ENCODE data around the gene KLRG1.

KLRG1 gene

DNA sequence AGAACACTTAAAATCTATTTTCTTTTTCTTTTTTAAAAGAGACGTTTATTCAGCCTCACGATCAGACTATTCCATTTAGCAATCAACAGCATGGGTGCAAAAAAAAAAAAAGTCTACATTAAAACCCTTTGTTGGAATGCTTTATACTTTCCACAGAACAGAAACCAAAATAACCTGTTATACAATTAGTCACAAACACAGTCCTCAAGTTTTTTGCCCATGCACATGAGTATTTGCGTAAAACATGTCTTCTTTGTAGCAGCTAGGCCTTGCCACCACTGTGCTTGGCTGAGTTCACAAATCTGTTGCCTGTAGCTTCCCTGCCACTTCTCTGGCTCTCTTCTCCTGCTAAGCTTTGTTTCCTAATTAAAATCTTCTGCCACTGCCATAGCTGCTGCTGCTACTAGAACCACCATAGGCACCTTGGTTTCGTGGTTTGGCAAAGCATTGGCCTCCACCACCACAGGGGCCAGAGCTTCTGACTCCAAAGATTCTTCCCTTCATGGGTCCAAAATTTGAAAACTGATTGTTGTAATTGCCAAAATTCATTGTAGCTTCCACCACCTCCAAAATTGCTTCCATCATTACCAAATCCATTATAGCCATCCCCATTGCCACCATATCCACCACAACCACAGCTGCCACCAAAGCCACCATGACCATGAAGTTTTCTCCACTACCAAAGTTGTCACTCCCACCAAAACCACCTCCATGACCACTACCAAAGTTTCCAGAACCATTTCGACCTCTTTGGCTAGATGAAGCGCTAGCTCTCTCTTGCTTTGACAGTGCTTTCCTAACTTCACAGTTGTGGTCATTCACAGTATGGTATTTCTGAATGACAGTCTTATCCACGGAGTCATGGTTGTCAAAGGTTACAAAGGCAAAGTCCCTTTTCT, 38.1 kb downstream of the KLRG1 start:
- Histone ChIP-seq H3K4me1 (ENCODE audit: control insufficient read depth in 1 of 2, insufficient read depth in 2 of 2, low read length in 2 of 2) (no peaks in the 10 kb centered on the region), H3K36me3 (ENCODE audit: control insufficient read depth in 1 of 2, insufficient read depth in 2 of 2, low read length in 2 of 2) (no peaks in the 10 kb centered on the region), H3K27me3 (ENCODE audit: low read depth, low read length) (no peaks in the 10 kb centered on the region), H3K27ac (ENCODE audit: low read length) (no peak overlapping the region), H3K9me3 (ENCODE audit: control insufficient read depth in 1 of 2, low read length in 2 of 2) (no peaks in the 10 kb centered on the region), H3K4me3 (ENCODE audit: low read depth in 1 of 2, low read length in 2 of 2) (no peak overlapping the region)

DNA sequence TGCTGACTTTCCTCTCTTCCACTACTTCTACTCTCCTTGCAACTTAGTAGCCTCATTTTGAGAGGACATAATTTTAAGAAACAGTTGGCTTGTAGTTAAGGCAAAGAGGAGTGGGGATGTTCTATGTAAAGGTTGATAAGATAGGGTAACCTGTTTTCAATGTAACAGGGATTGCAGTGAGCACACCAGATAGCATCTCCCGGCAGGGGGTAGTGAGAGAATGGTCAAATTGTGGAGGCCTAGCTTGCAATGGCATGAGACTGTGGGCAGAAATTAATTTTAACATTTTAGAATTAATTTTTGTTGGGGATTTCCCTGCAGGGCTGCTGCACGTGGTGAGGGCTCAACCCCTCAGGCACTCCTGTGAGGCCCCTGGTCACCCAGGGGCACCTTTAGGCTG, 41.4 kb downstream of the KLRG1 start:
- no peaks in the 10 kb centered on the region for H3K27me3 ChIP-seq (ENCODE audit: low read depth, low read length)
- H3K36me3 ChIP-seq (ENCODE audit: control insufficient read depth in 1 of 2, insufficient read depth in 2 of 2, low read length in 2 of 2) = no peaks in the 10 kb centered on the region
- no peaks in the 10 kb centered on the region for H3K9me3 ChIP-seq (ENCODE audit: control insufficient read depth in 1 of 2, low read length in 2 of 2)
- no peaks in the 10 kb centered on the region for H3K4me1 ChIP-seq (ENCODE audit: control insufficient read depth in 1 of 2, insufficient read depth in 2 of 2, low read length in 2 of 2)
- no peak overlapping the region for H3K4me3 ChIP-seq (ENCODE audit: low read depth in 1 of 2, low read length in 2 of 2)
- no peak overlapping the region for H3K27ac ChIP-seq (ENCODE audit: low read length)

DNA sequence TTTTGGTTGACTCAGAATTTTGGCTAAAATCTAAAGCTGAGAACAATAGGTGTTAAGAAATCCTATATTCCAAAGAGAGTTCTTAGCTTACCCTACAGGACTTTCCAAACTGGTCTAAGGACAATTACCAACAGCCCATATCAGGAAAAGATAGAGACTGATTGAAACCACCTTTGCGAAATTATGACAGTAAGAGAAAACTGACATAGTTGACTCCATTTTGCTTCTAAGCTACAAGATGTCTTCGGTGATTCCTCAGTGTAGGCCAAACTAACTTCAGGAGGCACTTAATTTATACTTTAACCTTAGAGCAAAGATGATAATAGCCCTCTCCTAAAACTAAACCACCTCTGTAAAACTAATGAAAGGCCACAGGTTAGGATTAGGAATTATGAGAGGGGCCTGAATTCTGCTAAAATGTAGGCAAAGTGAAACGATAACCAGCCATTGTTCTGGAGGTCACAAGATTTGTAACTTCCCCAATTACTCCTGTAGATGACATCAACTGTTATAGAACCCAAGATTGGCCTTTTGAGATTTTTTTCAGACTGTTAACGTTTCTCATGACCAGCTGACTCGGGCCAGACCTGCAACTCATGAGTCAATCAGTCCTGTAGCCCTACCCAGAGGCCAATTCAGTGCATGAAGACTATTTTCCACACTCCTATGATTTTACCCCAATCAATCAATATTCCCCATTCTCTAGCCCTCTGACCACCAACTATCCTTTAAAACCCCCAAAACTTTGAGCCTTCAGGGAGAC, 43.0 kb downstream of the KLRG1 start:
- Histone ChIP-seq H3K4me1 (ENCODE audit: control insufficient read depth in 1 of 2, insufficient read depth in 2 of 2, low read length in 2 of 2) (no peaks in the 10 kb centered on the region), H3K36me3 (ENCODE audit: control insufficient read depth in 1 of 2, insufficient read depth in 2 of 2, low read length in 2 of 2) (no peaks in the 10 kb centered on the region), H3K9me3 (ENCODE audit: control insufficient read depth in 1 of 2, low read length in 2 of 2) (no peaks in the 10 kb centered on the region), H3K27ac (ENCODE audit: low read length) (no peak overlapping the region), H3K4me3 (ENCODE audit: low read depth in 1 of 2, low read length in 2 of 2) (no peak overlapping the region), H3K27me3 (ENCODE audit: low read depth, low read length) (no peaks in the 10 kb centered on the region)

DNA sequence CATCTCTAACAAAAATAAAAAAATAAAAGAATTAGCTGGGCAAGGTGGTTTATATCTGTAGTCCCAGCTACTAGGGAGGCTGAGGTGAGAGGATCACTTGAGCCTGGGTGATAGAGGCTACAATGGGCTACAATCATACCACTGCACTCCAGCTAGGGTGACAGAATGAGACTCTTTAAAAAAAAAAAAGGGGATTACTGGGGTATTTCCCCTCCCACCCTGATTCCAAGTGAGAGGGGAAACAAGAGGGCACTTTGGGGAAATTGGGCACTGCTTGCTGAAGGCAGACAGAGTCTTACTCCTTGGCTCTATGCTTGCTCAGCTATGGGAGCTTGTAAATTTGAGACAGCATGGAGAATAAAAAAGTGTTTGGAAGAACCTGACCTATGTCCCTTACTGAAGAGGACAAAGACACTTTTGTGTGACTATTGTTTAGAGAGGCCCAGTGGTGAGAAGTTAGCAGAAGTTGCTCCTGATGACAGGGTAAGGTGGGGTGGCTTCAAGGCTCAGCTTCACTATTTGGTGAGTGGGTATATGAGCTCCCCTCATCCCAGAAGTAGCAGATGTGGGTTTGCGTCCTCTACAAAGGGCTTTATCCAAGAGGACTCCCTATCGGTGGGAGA, 44.0 kb downstream of the KLRG1 start:
- no peak overlapping the region for H3K27ac ChIP-seq (ENCODE audit: low read length)
- H3K9me3 ChIP-seq (ENCODE audit: control insufficient read depth in 1 of 2, low read length in 2 of 2) = no peaks in the 10 kb centered on the region
- H3K4me3 ChIP-seq (ENCODE audit: low read depth in 1 of 2, low read length in 2 of 2) = no peak overlapping the region
- no peaks in the 10 kb centered on the region for H3K4me1 ChIP-seq (ENCODE audit: control insufficient read depth in 1 of 2, insufficient read depth in 2 of 2, low read length in 2 of 2)
- no peaks in the 10 kb centered on the region for H3K36me3 ChIP-seq (ENCODE audit: control insufficient read depth in 1 of 2, insufficient read depth in 2 of 2, low read length in 2 of 2)
- H3K27me3 ChIP-seq (ENCODE audit: low read depth, low read length) = no peaks in the 10 kb centered on the region

DNA sequence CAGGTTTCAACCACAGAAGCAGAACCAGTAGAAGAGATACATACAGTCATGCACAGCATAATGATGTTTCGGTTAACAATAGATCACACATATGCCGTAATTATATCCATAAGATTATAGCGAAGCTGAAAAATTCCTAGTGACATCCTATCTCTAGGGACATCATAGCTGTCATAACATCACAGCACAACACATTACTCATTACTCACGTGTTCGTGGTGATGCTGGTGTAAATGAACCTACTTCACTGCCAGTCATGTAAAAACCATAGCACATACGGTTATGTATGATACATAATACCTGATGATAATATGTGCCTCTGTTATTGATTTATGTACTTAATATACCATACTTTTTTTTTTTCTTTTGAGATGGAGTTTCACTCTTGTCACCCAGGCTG, 44.7 kb downstream of the KLRG1 start:
- no peaks in the 10 kb centered on the region for H3K4me1 ChIP-seq (ENCODE audit: control insufficient read depth in 1 of 2, insufficient read depth in 2 of 2, low read length in 2 of 2)

DNA sequence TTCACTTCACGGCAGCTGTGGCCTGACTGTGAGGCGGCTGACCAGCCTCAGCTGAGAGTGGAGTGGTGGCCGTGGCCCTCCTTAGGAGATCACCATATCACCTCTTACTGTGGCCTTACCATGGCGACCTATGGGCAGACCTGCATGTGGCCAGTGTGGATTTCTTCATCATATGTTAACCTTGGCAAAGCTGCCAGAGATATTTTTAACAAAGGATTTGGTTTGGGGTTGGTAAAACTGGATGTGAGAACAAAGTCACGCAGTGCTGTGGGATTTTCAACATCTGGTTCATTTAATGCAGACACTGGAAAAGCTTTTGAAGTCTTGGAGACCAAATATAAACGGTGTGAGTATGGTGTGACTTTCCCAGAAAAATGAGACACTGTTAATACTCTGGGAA, 46.9 kb downstream of the KLRG1 start:
- no peak overlapping the region for H3K27ac ChIP-seq (ENCODE audit: low read length)
- H3K27me3 ChIP-seq (ENCODE audit: low read depth, low read length) = no peaks in the 10 kb centered on the region
- no peak overlapping the region for H3K4me3 ChIP-seq (ENCODE audit: low read depth in 1 of 2, low read length in 2 of 2)
- no peaks in the 10 kb centered on the region for H3K9me3 ChIP-seq (ENCODE audit: control insufficient read depth in 1 of 2, low read length in 2 of 2)
- H3K4me1 ChIP-seq (ENCODE audit: control insufficient read depth in 1 of 2, insufficient read depth in 2 of 2, low read length in 2 of 2) = no peaks in the 10 kb centered on the region
- no peaks in the 10 kb centered on the region for H3K36me3 ChIP-seq (ENCODE audit: control insufficient read depth in 1 of 2, insufficient read depth in 2 of 2, low read length in 2 of 2)

More for the DNA sequence above, 44.7 kb downstream of the KLRG1 start:
- H3K27me3 ChIP-seq (ENCODE audit: low read depth, low read length) = no peaks in the 10 kb centered on the region
- H3K9me3 ChIP-seq (ENCODE audit: control insufficient read depth in 1 of 2, low read length in 2 of 2) = no peaks in the 10 kb centered on the region
- H3K36me3 ChIP-seq (ENCODE audit: control insufficient read depth in 1 of 2, insufficient read depth in 2 of 2, low read length in 2 of 2) = no peaks in the 10 kb centered on the region
- H3K4me3 ChIP-seq (ENCODE audit: low read depth in 1 of 2, low read length in 2 of 2) = no peak overlapping the region
- no peak overlapping the region for H3K27ac ChIP-seq (ENCODE audit: low read length)

DNA sequence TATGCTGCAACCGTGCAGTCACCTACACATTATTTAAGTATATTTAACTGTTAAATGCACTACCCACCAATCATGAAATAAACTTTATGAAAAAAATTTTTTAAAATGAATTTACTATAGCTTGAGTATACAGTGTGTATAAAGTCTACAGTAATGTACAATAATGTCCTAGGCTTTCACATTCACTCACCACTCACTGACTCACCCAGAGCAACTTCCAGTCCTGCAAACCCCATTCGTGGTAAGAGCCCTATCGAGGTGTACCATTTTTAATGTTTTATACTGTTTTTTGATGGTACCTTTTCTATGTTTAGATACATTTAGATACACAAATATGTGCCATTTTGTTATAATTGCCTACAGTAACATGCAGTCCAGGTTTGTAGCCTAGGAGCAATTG, 48.1 kb downstream of the KLRG1 start:
- Histone ChIP-seq H3K9me3 (ENCODE audit: control insufficient read depth in 1 of 2, low read length in 2 of 2) (no peaks in the 10 kb centered on the region), H3K27me3 (ENCODE audit: low read depth, low read length) (no peaks in the 10 kb centered on the region), H3K4me3 (ENCODE audit: low read depth in 1 of 2, low read length in 2 of 2) (no peak overlapping the region), H3K4me1 (ENCODE audit: control insufficient read depth in 1 of 2, insufficient read depth in 2 of 2, low read length in 2 of 2) (peaks cover 0 to 3% of the 10 kb centered on the region in 2 donors), H3K36me3 (ENCODE audit: control insufficient read depth in 1 of 2, insufficient read depth in 2 of 2, low read length in 2 of 2) (no peaks in the 10 kb centered on the region), H3K27ac (ENCODE audit: low read length) (no peak overlapping the region)

DNA sequence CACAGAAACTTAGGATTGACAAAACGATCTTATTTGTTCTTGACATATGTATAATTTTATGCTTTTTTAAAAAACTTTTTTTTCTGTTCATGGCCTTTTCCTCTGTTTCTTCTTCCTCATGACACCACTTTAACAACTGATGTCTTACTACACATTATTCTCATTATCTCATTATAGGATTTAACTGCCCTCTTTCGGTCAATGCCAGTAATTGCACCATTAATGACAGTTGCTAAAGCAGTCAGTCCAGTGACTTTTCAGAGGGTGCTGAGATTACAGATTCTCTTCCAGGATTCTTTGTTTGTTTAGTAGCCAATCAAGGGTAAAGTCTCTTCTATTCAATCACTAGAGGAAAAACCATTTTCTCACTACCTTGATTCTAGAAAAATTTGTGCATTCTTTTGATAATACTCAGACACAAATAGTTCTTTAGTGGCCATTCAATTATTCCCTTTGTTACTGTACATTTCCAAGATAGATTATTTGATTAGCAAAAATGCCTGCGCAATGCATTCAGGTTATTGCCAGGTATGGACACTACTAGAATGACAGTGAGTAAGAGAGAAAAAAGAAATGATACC, 50.1 kb downstream of the KLRG1 start:
- H3K36me3 ChIP-seq (ENCODE audit: control insufficient read depth in 1 of 2, insufficient read depth in 2 of 2, low read length in 2 of 2) = no peaks in the 10 kb centered on the region
- H3K27me3 ChIP-seq (ENCODE audit: low read depth, low read length) = no peaks in the 10 kb centered on the region
- H3K4me3 ChIP-seq (ENCODE audit: low read depth in 1 of 2, low read length in 2 of 2) = no peak overlapping the region
- no peak overlapping the region for H3K27ac ChIP-seq (ENCODE audit: low read length)
- no peaks in the 10 kb centered on the region for H3K9me3 ChIP-seq (ENCODE audit: control insufficient read depth in 1 of 2, low read length in 2 of 2)
- H3K4me1 ChIP-seq (ENCODE audit: control insufficient read depth in 1 of 2, insufficient read depth in 2 of 2, low read length in 2 of 2) = peaks cover 0 to 3% of the 10 kb centered on the region in 2 donors

DNA sequence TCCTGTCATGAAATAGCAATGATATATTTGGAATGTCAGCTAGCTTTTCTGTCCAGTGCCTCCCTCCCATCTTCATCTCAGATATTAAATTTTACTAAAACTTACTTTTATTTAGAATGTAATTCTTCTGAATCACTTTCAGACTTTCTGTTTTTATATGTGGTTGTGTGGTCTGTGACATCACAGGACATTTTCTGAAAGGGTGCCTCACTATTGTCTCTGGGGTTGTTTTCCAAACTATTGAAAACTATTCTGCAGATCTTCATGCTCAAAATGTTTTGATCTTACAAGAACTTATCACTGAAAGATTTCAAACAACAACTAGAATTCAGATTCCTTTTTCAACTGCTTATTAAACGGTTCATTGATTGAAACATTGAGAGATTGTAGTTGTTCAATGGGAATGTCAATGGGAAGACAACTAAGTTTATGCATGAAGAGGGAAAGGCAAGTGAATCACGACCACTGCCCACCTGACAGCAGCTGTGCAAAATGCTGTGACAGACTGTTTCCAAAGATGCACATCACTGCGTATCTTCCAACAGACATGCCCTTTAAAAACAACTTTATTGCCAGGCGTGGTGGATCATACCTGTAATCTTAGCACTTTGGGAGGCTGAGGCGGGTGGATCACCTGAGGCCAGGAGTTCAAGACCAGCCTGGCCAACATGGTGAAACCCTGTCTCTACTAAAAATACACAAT, 51.3 kb downstream of the KLRG1 start:
- Histone ChIP-seq H3K36me3 (ENCODE audit: control insufficient read depth in 1 of 2, insufficient read depth in 2 of 2, low read length in 2 of 2) (no peaks in the 10 kb centered on the region), H3K4me1 (ENCODE audit: control insufficient read depth in 1 of 2, insufficient read depth in 2 of 2, low read length in 2 of 2) (peaks cover 0 to 3% of the 10 kb centered on the region in 2 donors), H3K27ac (ENCODE audit: low read length) (no peak overlapping the region), H3K27me3 (ENCODE audit: low read depth, low read length) (no peaks in the 10 kb centered on the region), H3K4me3 (ENCODE audit: low read depth in 1 of 2, low read length in 2 of 2) (no peak overlapping the region), H3K9me3 (ENCODE audit: control insufficient read depth in 1 of 2, low read length in 2 of 2) (no peaks in the 10 kb centered on the region)

DNA sequence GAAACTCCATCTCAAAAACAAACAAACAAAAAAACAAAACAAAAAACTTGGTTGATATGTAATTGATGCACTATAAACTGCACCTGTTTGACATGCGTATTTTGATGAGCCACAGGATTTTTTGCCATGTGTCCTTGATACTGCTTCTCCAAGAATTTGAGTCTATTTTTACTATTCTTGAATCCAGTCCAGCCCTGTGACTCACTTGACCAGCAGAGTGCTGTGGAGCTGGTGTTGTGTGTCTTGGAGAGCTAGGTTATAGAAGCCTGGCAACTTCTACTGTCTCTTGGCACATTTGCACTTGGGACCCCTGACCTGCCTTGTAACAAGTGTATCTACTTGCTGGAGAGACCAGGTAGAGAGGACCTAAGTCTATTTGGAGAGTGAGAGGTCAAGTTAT, 52.0 kb downstream of the KLRG1 start:
- Histone ChIP-seq H3K36me3 (ENCODE audit: control insufficient read depth in 1 of 2, insufficient read depth in 2 of 2, low read length in 2 of 2) (no peaks in the 10 kb centered on the region), H3K27ac (ENCODE audit: low read length) (no peak overlapping the region), H3K9me3 (ENCODE audit: control insufficient read depth in 1 of 2, low read length in 2 of 2) (no peaks in the 10 kb centered on the region), H3K27me3 (ENCODE audit: low read depth, low read length) (no peaks in the 10 kb centered on the region), H3K4me1 (ENCODE audit: control insufficient read depth in 1 of 2, insufficient read depth in 2 of 2, low read length in 2 of 2) (peaks cover 0 to 3% of the 10 kb centered on the region in 2 donors), H3K4me3 (ENCODE audit: low read depth in 1 of 2, low read length in 2 of 2) (no peak overlapping the region)
